Adrenal gland (tissue), 5 donors: Measurements from ENCODE around the gene VSTM2B.

Source experiments
- POLR2A ChIP-seq, 2 donors: fragments of 450-650 bp; IDR thresholded peaks; one replicate each; pipeline ENCODE4 v1.6.1; 2017; ENCODE audit warnings: antibody characterized with exemption in 2 of 2, mild to moderate bottlenecking in 2 of 2, moderate library complexity in 1 of 2
- TF ChIP-seq, protein P1 (sequence below), 6 experiments: fragments of 450-650 bp in 4 of 6; fragments of 200-600 bp in 2 of 6; sonication (generic) in 1 of 6; IDR thresholded peaks; 1 replicate in 5 of 6; 2 replicates in 1 of 6; pipeline versions ENCODE4 v1.5.1 to v1.8.0; 2016 to 2021; ENCODE audit warnings: antibody characterized with exemption in 6 of 6, mild to moderate bottlenecking in 2 of 6, moderate library complexity in 1 of 6
- donor health status: DM: no; HTN: no; CAD: no.

GRCh38 chr19:29576761-29577648, 51.2 kb downstream of the VSTM2B start:
- TF ChIP-seq, protein P1, sequence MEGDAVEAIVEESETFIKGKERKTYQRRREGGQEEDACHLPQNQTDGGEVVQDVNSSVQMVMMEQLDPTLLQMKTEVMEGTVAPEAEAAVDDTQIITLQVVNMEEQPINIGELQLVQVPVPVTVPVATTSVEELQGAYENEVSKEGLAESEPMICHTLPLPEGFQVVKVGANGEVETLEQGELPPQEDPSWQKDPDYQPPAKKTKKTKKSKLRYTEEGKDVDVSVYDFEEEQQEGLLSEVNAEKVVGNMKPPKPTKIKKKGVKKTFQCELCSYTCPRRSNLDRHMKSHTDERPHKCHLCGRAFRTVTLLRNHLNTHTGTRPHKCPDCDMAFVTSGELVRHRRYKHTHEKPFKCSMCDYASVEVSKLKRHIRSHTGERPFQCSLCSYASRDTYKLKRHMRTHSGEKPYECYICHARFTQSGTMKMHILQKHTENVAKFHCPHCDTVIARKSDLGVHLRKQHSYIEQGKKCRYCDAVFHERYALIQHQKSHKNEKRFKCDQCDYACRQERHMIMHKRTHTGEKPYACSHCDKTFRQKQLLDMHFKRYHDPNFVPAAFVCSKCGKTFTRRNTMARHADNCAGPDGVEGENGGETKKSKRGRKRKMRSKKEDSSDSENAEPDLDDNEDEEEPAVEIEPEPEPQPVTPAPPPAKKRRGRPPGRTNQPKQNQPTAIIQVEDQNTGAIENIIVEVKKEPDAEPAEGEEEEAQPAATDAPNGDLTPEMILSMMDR (IDR thresholded peaks at IDR 0.05) = no peak
- TF ChIP-seq POLR2A (IDR thresholded peaks at IDR 0.05) = no peak
